DOHH2 (cell line): Measurements from ENCODE around the gene DDA1.

ENCODE experiments used
- CTCF ChIP-seq: fragments of 200-600 bp; sonication (generic); IDR thresholded peaks from one replicate; pipeline ENCODE4 v1.5.1; 2014; ENCODE audit warnings: antibody characterized with exemption, mild to moderate bottlenecking, low read depth, low read length; ENCODE audit not compliant: poor library complexity, severe bottlenecking
- EZH2phosphoT487 ChIP-seq: fragments of 200-600 bp; sonication (generic); IDR thresholded peaks from 2 replicates; pipeline ENCODE4 v1.6.1; 2017; ENCODE audit warnings: borderline replicate concordance, mild to moderate bottlenecking, antibody characterized with exemption, low read length, moderate library complexity, mixed read lengths

GRCh38 chr19:17358395-17358794, 49.0 kb downstream of the DDA1 start:
- TF ChIP-seq CTCF (no peak), EZH2phosphoT487 (no peak)
